Measurements from ENCODE around the gene P2RY1. TPM values are rescaled to one million over a fixed set of nuclear protein-coding genes. Genes with fewer than 3 reads are reported as not detected.

The P2RY1 gene
- 0.41 and 0.58 TPM in 2 replicates for total RNA-seq

- Histone ChIP-seq H3K4me3 (ENCODE audit: low read depth, low read length) (peak within 1 kb of the TSS; percentile 54), H3K36me3 (ENCODE audit: control insufficient read depth, insufficient read depth, low read length) (no peaks in the 10 kb centered on the region), H3K27me3 (ENCODE audit: control insufficient read depth, insufficient read depth, low read length) (peaks cover 9% of the 10 kb centered on the region)
- peak; percentile 45 for TF ChIP-seq CTCF (IDR thresholded peaks at IDR 0.05; ENCODE audit: insufficient read depth, low read length, poor library complexity, severe bottlenecking)
- DNase-seq (ENCODE audit: low read depth) = peak; percentile 16
Measured at GRCh38 chr3:152834776-152835600, at the start of gene P2RY1. TSS of gene P2RY1 (plus strand) at chr3:152835131. CDS start at chr3:152835783, 652 bp downstream.

- TF ChIP-seq CTCF (IDR thresholded peaks at IDR 0.05; ENCODE audit: insufficient read depth, low read length, poor library complexity, severe bottlenecking) = no peak
- DNase-seq (ENCODE audit: low read depth) = no peak
- Histone ChIP-seq H3K4me3 (ENCODE audit: low read depth, low read length) (no peak overlapping the region), H3K27me3 (ENCODE audit: control insufficient read depth, insufficient read depth, low read length) (no peaks in the 10 kb centered on the region), H3K36me3 (ENCODE audit: control insufficient read depth, insufficient read depth, low read length) (no peaks in the 10 kb centered on the region)
Measured at GRCh38 chr3:152786977-152787681, 47.8 kb upstream of the P2RY1 start.

- Histone ChIP-seq H3K36me3 (ENCODE audit: control insufficient read depth, insufficient read depth, low read length) (no peaks in the 10 kb centered on the region), H3K27me3 (ENCODE audit: control insufficient read depth, insufficient read depth, low read length) (no peaks in the 10 kb centered on the region), H3K4me3 (ENCODE audit: low read depth, low read length) (no peak overlapping the region)
- no peak for TF ChIP-seq CTCF (IDR thresholded peaks at IDR 0.05; ENCODE audit: insufficient read depth, low read length, poor library complexity, severe bottlenecking)
- no peak for DNase-seq (ENCODE audit: low read depth)
Measured at GRCh38 chr3:152790651-152791387, 44.1 kb upstream of the P2RY1 start.

GRCh38 chr3:152793969-152794368 lies 41.0 kb upstream of the P2RY1 start:
- no peaks in the 10 kb centered on the region for H3K36me3 ChIP-seq (ENCODE audit: control insufficient read depth, insufficient read depth, low read length)
- no peak for DNase-seq (ENCODE audit: low read depth)

More at GRCh38 chr3:152793969-152794368, 41.0 kb upstream of the P2RY1 start:
- H3K4me3 ChIP-seq (ENCODE audit: low read depth, low read length) = no peak overlapping the region
- no peak for TF ChIP-seq CTCF (IDR thresholded peaks at IDR 0.05; ENCODE audit: insufficient read depth, low read length, poor library complexity, severe bottlenecking)
- H3K27me3 ChIP-seq (ENCODE audit: control insufficient read depth, insufficient read depth, low read length) = no peaks in the 10 kb centered on the region

Data from kidney epithelial cell (primary cell).